Activated gamma-delta T cell treated with anti-CD3 and anti-CD28 coated beads, Interleukin-2, amount 50 U/mL, for 16 hours (primary cell): ENCODE measurements around the gene UBXN1.
A peak's percentile ranks its signal among the peaks of the same experiment; 100 is the strongest.

ENCODE experiments used
- DNase-seq: peaks from one replicate; pipeline ENCODE4 v3.0.0-alpha.2; 2020; ENCODE audit warnings: low read depth

UBXN1 gene

GRCh38 chr11:62678770-62679696, at the start of gene UBXN1:
Gene UBXN1, minus strand, starts transcription at chr11:62679073. Its CDS starts 150 bp downstream, at chr11:62678923.
- DNase-seq = peak; percentile 81

- DNase-seq = peak; percentile 74
Measured at GRCh38 chr11:62728171-62728988, 49.5 kb upstream of the UBXN1 start, which contains the start of gene TTC9C. Gene TTC9C, plus strand, starts transcription at chr11:62728486. Its CDS starts 363 bp downstream, at chr11:62728849.

- peak; percentile 74 for DNase-seq
Measured at GRCh38 chr11:62727872-62728170, 48.9 kb upstream of the UBXN1 start.

- peak; percentile 96 for DNase-seq
Measured at GRCh38 chr11:62727165-62727871, 48.4 kb upstream of the UBXN1 start, which contains the start of gene HNRNPUL2. Gene HNRNPUL2, minus strand, starts transcription at chr11:62727457. Its CDS starts 301 bp downstream, at chr11:62727156.

- DNase-seq = no peak
Measured at GRCh38 chr11:62726915-62727164, 48.0 kb upstream of the UBXN1 start.

- DNase-seq = no peak
Measured at GRCh38 chr11:62726156-62726914, 47.5 kb upstream of the UBXN1 start.

- DNase-seq = no peak
Measured at GRCh38 chr11:62725646-62726045, 46.8 kb upstream of the UBXN1 start.

- DNase-seq = no peak
Measured at GRCh38 chr11:62724171-62724570, 45.3 kb upstream of the UBXN1 start.

GRCh38 chr11:62721994-62722393, 43.1 kb upstream of the UBXN1 start:
- DNase-seq = no peak

- DNase-seq = no peak
Measured at GRCh38 chr11:62719302-62719978, 40.6 kb upstream of the UBXN1 start.

GRCh38 chr11:62716816-62717215, 37.9 kb upstream of the UBXN1 start:
- no peak for DNase-seq

- DNase-seq = no peak
Measured at GRCh38 chr11:62716206-62716605, 37.3 kb upstream of the UBXN1 start.

- no peak for DNase-seq
Measured at GRCh38 chr11:62715150-62716130, 36.6 kb upstream of the UBXN1 start.

- DNase-seq = no peak
Measured at GRCh38 chr11:62713343-62713742, 34.5 kb upstream of the UBXN1 start.

GRCh38 chr11:62712861-62713260, 34.0 kb upstream of the UBXN1 start:
- no peak for DNase-seq

GRCh38 chr11:62712276-62712812, 33.5 kb upstream of the UBXN1 start:
- no peak for DNase-seq

- no peak for DNase-seq
Measured at GRCh38 chr11:62710001-62710345, 31.1 kb upstream of the UBXN1 start.

- DNase-seq = peak; percentile 94
Measured at GRCh38 chr11:62709247-62710000, 30.6 kb upstream of the UBXN1 start.

GRCh38 chr11:62708793-62709192, 29.9 kb upstream of the UBXN1 start:
- no peak for DNase-seq
